Naive thymus-derived CD8-positive, alpha-beta T cell (primary cell): ENCODE results near the gene SNRPD3. TPM values are rescaled to one million over a fixed set of nuclear protein-coding genes. Genes with fewer than 3 reads are reported as not detected.
A peak's percentile ranks its signal among the peaks of the same experiment; 100 is the strongest.
"Not testable (repeated sequence)": the region's sequence is repeated elsewhere in the genome, so short reads cannot be mapped to it uniquely, and the experiment has no call there.

Experiments
- ATAC-seq, 2 donors: fragments of 150-1000 bp; cut with Tn5 transposase in 1 of 2; sonication (Bioruptor Pico), chemical (Tn5 transposase) in 1 of 2; 1 replicate in 1 of 2; 2 replicates in 1 of 2; pipeline ENCODE4 v1.10.0; 2021; ENCODE audit warnings: mild to moderate bottlenecking in 2 of 2, moderate library complexity in 2 of 2
- POLR2A ChIA-PET: fragments of 350-600 bp; sonication (Branson Sonifier 250); formaldehyde crosslinking; loops from one replicate; lab custom pipeline; 2021; ENCODE audit warnings: antibody characterized with exemption; lab: Charles Lee
- DNase-seq, 10 donors: peaks; one replicate each; pipeline versions ENCODE4 v3.0.0 to v3.0.0-alpha.2; 2020 to 2022
- H3K27ac Mint-ChIP-seq, 10 donors: one replicate each; pipeline ENCODE4 v1.8.0; 2020 to 2022; ENCODE audit warnings: mild to moderate bottlenecking in 10 of 10, mixed read lengths in 10 of 10, moderate library complexity in 4 of 10, inconsistent platforms in 1 of 10
- H3K27me3 Mint-ChIP-seq, 5 donors: one replicate each; pipeline ENCODE4 v1.8.0; 2021 to 2022; ENCODE audit warnings: mixed read lengths in 5 of 5
- H3K36me3 Mint-ChIP-seq, 3 donors: one replicate each; pipeline ENCODE4 v1.8.0; 2020 to 2022; ENCODE audit warnings: mixed read lengths in 3 of 3, mild to moderate bottlenecking in 2 of 3, inconsistent platforms in 1 of 3
- H3K4me1 Mint-ChIP-seq, 4 donors: one replicate each; pipeline ENCODE4 v1.8.0; 2021 to 2022; ENCODE audit warnings: mixed read lengths in 4 of 4
- H3K4me3 Mint-ChIP-seq, 10 donors: one replicate each; pipeline ENCODE4 v1.8.0; 2020 to 2022; ENCODE audit warnings: mild to moderate bottlenecking in 10 of 10, mixed read lengths in 10 of 10, moderate library complexity in 6 of 10, inconsistent platforms in 1 of 10
- H3K9me3 Mint-ChIP-seq, 9 donors: one replicate each; pipeline ENCODE4 v1.8.0; 2020 to 2022; ENCODE audit warnings: mixed read lengths in 9 of 9, mild to moderate bottlenecking in 3 of 9, inconsistent platforms in 1 of 9, moderate library complexity in 1 of 9
- polyA plus RNA-seq, 3 donors: library from polyadenylated mRNA; unstranded; fragments of 300-500 nt; fragmentation: Illumina TruSeq; gene quantifications; one replicate each; pipeline ENCODE4 v1.2.3, GENCODE V29; 2021
- total RNA-seq, 8 experiments: library from RNA in 2 of 8; stranded (reverse) in 2 of 8; gene quantifications; one replicate each; pipeline ENCODE4 v1.2.3 and lab custom pipeline; 2021 to 2026

SNRPD3 gene
- total and polyA plus RNA-seq, 5 experiments from 2014 or later, result 81.8 to 103 (median 95.6) TPM

DNA sequence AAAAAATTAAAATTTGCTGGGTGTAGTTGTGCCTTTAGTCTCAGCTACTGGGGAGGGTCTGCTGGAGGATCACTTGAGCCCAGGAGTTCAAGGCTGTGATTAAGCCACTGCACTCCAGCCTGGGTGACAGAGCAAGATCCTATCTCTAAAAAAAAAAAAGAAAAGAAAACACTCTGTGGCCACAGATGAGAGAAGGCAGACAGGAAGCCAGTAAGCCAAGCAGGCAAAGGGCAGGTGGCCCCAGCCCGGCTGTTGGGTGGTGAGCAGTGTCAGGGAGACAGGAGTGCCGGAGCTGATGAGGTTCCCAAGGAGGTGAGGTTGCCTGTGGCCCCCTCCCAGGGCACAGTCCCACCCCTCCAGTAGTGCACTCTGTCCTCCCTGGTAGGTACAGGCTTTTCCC is 66.8 kb downstream of the SNRPD3 start:
- H3K4me1 Mint-ChIP-seq, result peaks cover 2 to 13% (median 7%) of the 10 kb centered on the region in 4 donors
- ATAC-seq, H3K36me3 Mint-ChIP-seq, H3K27me3 Mint-ChIP-seq, H3K9me3 Mint-ChIP-seq, POLR2A ChIA-PET: not testable (repeated sequence)
- H3K4me3 Mint-ChIP-seq, result peak overlapping the region in 4 of 10 donors; percentile 3 to 66 (median 44)
- peak overlapping the region in 5 of 10 donors; percentile 28 to 85 (median 41) for H3K27ac Mint-ChIP-seq
- DNase-seq, result peak in 1 of 10 donors; percentile 32

Other genes with a start within 250 kb of the SNRPD3 start
- gene ADORA2A, start 128.4 kb upstream of the SNRPD3 start, total RNA-seq, result 10 to 100 TPM; 29.2 to 34.6 TPM
- 100 to 1,000 TPM in 1 of 3 donors, 10 to 100 TPM in 2; 58.7 to 105 (median 80.7) TPM for gene ADORA2A, start 128.4 kb upstream of the SNRPD3 start, polyA plus RNA-seq
- under 1 TPM; 0.85 to 0.86 TPM for gene UPB1, start 60.7 kb upstream of the SNRPD3 start, total RNA-seq
- under 1 TPM in 2 of 3 donors, not detected in 1; 0.06 to 0.18 TPM for gene UPB1, start 60.7 kb upstream of the SNRPD3 start, polyA plus RNA-seq
- gene GUCD1, start 861 bp upstream of the SNRPD3 start, total RNA-seq, result 10 to 100 TPM; 67.2 to 69.2 TPM
- 10 to 100 TPM; 27.8 to 42.6 (median 32.3) TPM for gene GUCD1, start 861 bp upstream of the SNRPD3 start, polyA plus RNA-seq
- gene LRRC75B, start 37.1 kb downstream of the SNRPD3 start, total RNA-seq, result not detected
- gene LRRC75B, start 37.1 kb downstream of the SNRPD3 start, polyA plus RNA-seq, result under 1 TPM in 2 of 3 donors, not detected in 1; 0.15 to 0.16 TPM
- 10 to 100 TPM; 14.7 to 21.1 TPM for gene GGT1, start 47.2 kb downstream of the SNRPD3 start, total RNA-seq
- gene GGT1, start 47.2 kb downstream of the SNRPD3 start, polyA plus RNA-seq, result under 1 TPM in 2 of 3 donors, not detected in 1; 0.79 to 0.86 TPM
- gene PIWIL3, start 218.7 kb downstream of the SNRPD3 start, total RNA-seq, result not detected
- gene PIWIL3, start 218.7 kb downstream of the SNRPD3 start, polyA plus RNA-seq, result not detected